Measurements from ENCODE around the gene CNTN6.

GRCh38 chr3:1171320-1171719, 78.5 kb downstream of the CNTN6 start:
- no peak for TF ChIP-seq POLR2A (IDR thresholded peaks at IDR 0.05)
- no peak for TF ChIP-seq CTCF (IDR thresholded peaks at IDR 0.05)

All from body of pancreas (tissue), 4 donors.